K562 (cell line): ENCODE results near the gene ARMC9. TPM values are rescaled to one million over a fixed set of nuclear protein-coding genes. Genes with fewer than 3 reads are reported as not detected.

Experiments
- ATAC-seq: fragments of 200-7000 bp; cut with Tn5 transposase; 3 replicates; pipeline ENCODE4 v1.9.1; 2020; ENCODE audit warnings: moderate library complexity
- BruUV-seq: library from RNA; stranded (reverse); fragments of 400-500 nt; replicated peaks from 2 replicates; lab custom pipeline; 2021; lab: Mats Ljungman, UMichigan
- CTCF ChIA-PET: fragments of 300-600 bp; formaldehyde crosslinking; extraction: SDS; loops from one replicate; lab custom pipeline; 2021; ENCODE audit warnings: low intra/inter-chr PET ratio; lab: Yijun Ruan, JAX
- POLR2A ChIA-PET: fragments of 300-600, 350-650 bp; sonication (Branson Sonifier 250); formaldehyde crosslinking; extraction: SDS; loops from one replicate; lab custom pipeline; 2021; ENCODE audit warnings: antibody characterized with exemption, inconsistent platforms; lab: Yijun Ruan, JAX
- DNase-seq, 4 experiments: peaks; one replicate each; pipeline versions ENCODE4 v3.0.0 to v3.0.0-alpha.2; 2011 to 2018; ENCODE audit warnings: low spot score in 3 of 4, mixed read lengths in 3 of 4; ENCODE audit errors: extremely low read depth in 1 of 4
- FAIRE-seq: peaks from 2 replicates; lab custom pipeline; 2011; peaks lifted over from hg19 to GRCh38; lab: Jason Lieb, UNC
- H2AFZ ChIP-seq: 2 replicates; pipeline ENCODE4 v1.6.0; 2011; ENCODE audit warnings: low read depth, low read length, control low read depth, inconsistent platforms
- H3K27ac ChIP-seq: fragments of 200-600 bp; 3 replicates; pipeline ENCODE4 v1.8.0; 2011; ENCODE audit warnings: low read depth, mild to moderate bottlenecking, control low read depth, inconsistent platforms, low read length, moderate library complexity, mixed read lengths; ENCODE audit errors: extremely low read depth
- H3K27me3 ChIP-seq, 2 experiments: fragments of 300-600 bp in 1 of 2; 2 replicates in 1 of 2; 3 replicates in 1 of 2; pipeline versions ENCODE4 v1.6.0 to v1.8.0; 2011; ENCODE audit warnings: inconsistent platforms in 2 of 2, low read length in 2 of 2, mild to moderate bottlenecking in 1 of 2, mixed read lengths in 1 of 2, moderate library complexity in 1 of 2; ENCODE audit not compliant: control insufficient read depth in 2 of 2, insufficient read depth in 2 of 2
- H3K36me3 ChIP-seq: fragments of 300-600 bp; 3 replicates; pipeline ENCODE4 v1.8.0; 2011; ENCODE audit warnings: mild to moderate bottlenecking, low read length, inconsistent platforms; ENCODE audit not compliant: control insufficient read depth, insufficient read depth
- H3K4me1 ChIP-seq, 2 experiments: fragments of 200-600 bp in 1 of 2; replicated peaks in 1 of 2; 2 replicates in 1 of 2; 3 replicates in 1 of 2; pipeline versions ENCODE4 v1.5.1 to v1.8.0; 2011; ENCODE audit warnings: inconsistent platforms in 2 of 2, low read length in 2 of 2, mild to moderate bottlenecking in 1 of 2, mixed read lengths in 1 of 2, moderate library complexity in 1 of 2; ENCODE audit not compliant: control insufficient read depth in 2 of 2, insufficient read depth in 2 of 2
- H3K4me2 ChIP-seq: 2 replicates; pipeline ENCODE4 v1.6.1; 2011; ENCODE audit warnings: low read length, control low read depth, inconsistent platforms, mixed read lengths; ENCODE audit not compliant: insufficient read depth
- H3K4me3 ChIP-seq: fragments of 200-600 bp; sonication (generic), shearing (Covaris generic); 2 replicates; pipeline ENCODE4 v1.5.1; 2016; ENCODE audit warnings: control low read depth, inconsistent platforms
- H3K79me2 ChIP-seq: fragments of 200-600 bp; 3 replicates; pipeline ENCODE4 v1.8.0; 2011; ENCODE audit warnings: low read length, inconsistent platforms; ENCODE audit not compliant: control insufficient read depth, insufficient read depth
- H3K9ac ChIP-seq, 2 experiments: 2 replicates each; pipeline versions ENCODE4 v1.6.0 to v1.6.1; 2011; ENCODE audit warnings: low read depth in 2 of 2, low read length in 2 of 2, control low read depth in 1 of 2, inconsistent platforms in 1 of 2, mild to moderate bottlenecking in 1 of 2, mixed read lengths in 1 of 2; ENCODE audit not compliant: insufficient read depth in 1 of 2
- H3K9me1 ChIP-seq: one replicate; pipeline ENCODE4 v1.6.0; 2011; ENCODE audit warnings: inconsistent platforms, mild to moderate bottlenecking, low read length, moderate library complexity; ENCODE audit not compliant: control insufficient read depth, insufficient read depth
- H3K9me3 ChIP-seq: replicated peaks from 2 replicates; pipeline ENCODE4 v1.5.1; 2011; ENCODE audit warnings: low read depth, low read length, inconsistent platforms; ENCODE audit not compliant: control insufficient read depth, insufficient read depth
- H4K20me1 ChIP-seq: replicated peaks from 2 replicates; pipeline ENCODE4 v1.6.1; 2011; ENCODE audit warnings: low read length, inconsistent platforms, mixed read lengths; ENCODE audit not compliant: control insufficient read depth, insufficient read depth
- COPS2 ChIP-seq: fragments of 450-650 bp; conservative IDR thresholded peaks from 2 replicates; pipeline ENCODE4 v1.6.1; 2016; ENCODE audit warnings: mild to moderate bottlenecking, moderate library complexity
- HDAC2 ChIP-seq: fragments of 450-650 bp; IDR thresholded peaks from 2 replicates; pipeline ENCODE4 v1.6.1; 2016; ENCODE audit warnings: mild to moderate bottlenecking
- RBM17 ChIP-seq: fragments of 200-400 bp; formaldehyde crosslinking; IDR thresholded peaks from 2 replicates; pipeline ENCODE4 v1.6.1; 2017; ENCODE audit warnings: low read depth, mild to moderate bottlenecking, low read length, borderline replicate concordance
- TRIM24 ChIP-seq, 2 experiments: fragments of 450-650 bp; IDR thresholded peaks; 2 replicates each; pipeline ENCODE4 v1.6.1; 2016
- ZEB2 ChIP-seq: fragments of 450-650 bp; IDR thresholded peaks from 2 replicates; pipeline ENCODE4 v1.6.1; 2016
- ZNF175 ChIP-seq: fragments of 200-800 bp; sonication (Bioruptor generic); IDR thresholded peaks from 2 replicates; pipeline ENCODE4 v1.6.1; 2016; ENCODE audit warnings: low read depth, mild to moderate bottlenecking, missing genetic modification characterization, missing compliant biosample characterization
- ZNF707 ChIP-seq: fragments of 250-450 bp; sonication (Bioruptor Pico); conservative IDR thresholded peaks from 2 replicates; pipeline ENCODE4 v1.8.0; 2022; ENCODE audit warnings: inconsistent platforms, mild to moderate bottlenecking, moderate library complexity
- ZNF76 ChIP-seq: fragments of 250-450 bp; sonication (Bioruptor Pico); IDR thresholded peaks from 2 replicates; pipeline ENCODE4 v1.4.0; 2020; ENCODE audit warnings: mild to moderate bottlenecking, moderate library complexity, borderline replicate concordance
- WGBS: fragments of 100-300 bp; shearing (Covaris generic); methylation state at CpG from one replicate; pipeline ENCODE4 v1.1.6; 2016; ENCODE audit warnings: low coverage, mixed read lengths; ENCODE audit not compliant: insufficient coverage; ENCODE audit errors: missing lambda C conversion rate; 5-methylcytosine and 5-hydroxymethylcytosine counted together
- in situ Hi-C: fragments of 300-500 bp; cut with MboI; formaldehyde crosslinking; loops from 4 replicates; pipeline ENCODE4 v1.15.0; 2018; ENCODE audit warnings: inconsistent platforms, mixed read lengths
- intact Hi-C: fragments of 100-400 bp; cut with micrococcal nuclease; formaldehyde crosslinking; loops from 2 replicates; pipeline ENCODE4 v1.14.2; 2022
- polyA plus RNA-seq, 8 experiments: library from polyadenylated mRNA; depleted of rRNA in 4 of 8; stranded (reverse) in 5 of 8; unstranded in 3 of 8; fragments of >200 nt; fragmentation: Nextera tagmentation in 2 of 8; fragmentation: Illumina TruSeq in 1 of 8; extraction: Ambion mirVana in 2 of 8; extraction: Trizol in 1 of 8; gene quantifications; 2 replicates each; pipeline versions ENCODE4 v1.2.1 to v1.2.3, GENCODE V29; 2011 to 2014; ENCODE audit warnings: inconsistent platforms in 1 of 8, missing spikeins in 1 of 8
- total RNA-seq, 7 experiments: library from RNA; depleted of rRNA in 6 of 7; stranded (reverse); fragments of >200 nt in 6 of 7; fragmentation: Illumina TruSeq in 2 of 7; extraction: Trizol in 2 of 7; gene quantifications; 2 replicates each; pipeline versions ENCODE4 v1.2.1 to v1.2.3, GENCODE V29; 2011 to 2021; ENCODE audit warnings: low replicate concordance in 1 of 7

The ARMC9 gene
- total and polyA plus RNA-seq, 9 of the 15 experiments (the other 6 are each of a cell fraction or from before 2014, with no cell fraction given) = 0.36 to 2.3 (median 1.1) TPM

GRCh38 chr2:231343988-231344387 is 145.6 kb downstream of the ARMC9 start:
- no peak overlapping the region for H3K4me2 ChIP-seq
- in situ Hi-C loops (no loop called here), intact Hi-C loops (no loop called here)
- FAIRE-seq (no peak), ATAC-seq (no peak), DNase-seq (no peak)
- no peaks in the 10 kb centered on the region for H3K9me1 ChIP-seq
- peaks cover 4 to 12% of the 10 kb centered on the region in 2 experiments; a peak in 4 of 5 replicates for H3K27me3 ChIP-seq
- ChIA-PET CTCF (no interaction called here), POLR2A (no interaction called here)
- H4K20me1 ChIP-seq = no peaks in the 10 kb centered on the region
- H3K4me3 ChIP-seq = no peak overlapping the region
- H3K9me3 ChIP-seq = peaks cover 1% of the 10 kb centered on the region; the same call in 1 of the 2 replicates
- no peaks in the 10 kb centered on the region for H3K79me2 ChIP-seq
- H3K36me3 ChIP-seq = no peaks in the 10 kb centered on the region
- H3K4me1 ChIP-seq = peaks cover 0 to 5% of the 10 kb centered on the region in 2 experiments; a peak in 3 of 5 replicates
- H2AFZ ChIP-seq = no peak overlapping the region
- 12% methylated on average over 3 of the region's 3 CpGs for WGBS
- H3K27ac ChIP-seq = no peak overlapping the region
- no peak overlapping the region for H3K9ac ChIP-seq
- TF ChIP-seq ZNF76 (no peak), HDAC2 (no peak), COPS2 (no peak), RBM17 (no peak), TRIM24 (IDR thresholded peaks at IDR 0.05) (no peak), ZNF175 (CRISPR knock-in tag) (no peak), ZEB2 (no peak), ZNF707 (CRISPR knock-in tag) (no peak)
- BruUV-seq = no TSS peak
